ENCODE measurements around the gene RAB29. TPM values are rescaled to one million over a fixed set of nuclear protein-coding genes. Genes with fewer than 3 reads are reported as not detected.
A peak's percentile ranks its signal among the peaks of the same experiment; 100 is the strongest.

RAB29 gene
- total RNA-seq, 4 donors from 2014 or later, result 8.3 to 96.6 (median 22.0) TPM

DNA sequence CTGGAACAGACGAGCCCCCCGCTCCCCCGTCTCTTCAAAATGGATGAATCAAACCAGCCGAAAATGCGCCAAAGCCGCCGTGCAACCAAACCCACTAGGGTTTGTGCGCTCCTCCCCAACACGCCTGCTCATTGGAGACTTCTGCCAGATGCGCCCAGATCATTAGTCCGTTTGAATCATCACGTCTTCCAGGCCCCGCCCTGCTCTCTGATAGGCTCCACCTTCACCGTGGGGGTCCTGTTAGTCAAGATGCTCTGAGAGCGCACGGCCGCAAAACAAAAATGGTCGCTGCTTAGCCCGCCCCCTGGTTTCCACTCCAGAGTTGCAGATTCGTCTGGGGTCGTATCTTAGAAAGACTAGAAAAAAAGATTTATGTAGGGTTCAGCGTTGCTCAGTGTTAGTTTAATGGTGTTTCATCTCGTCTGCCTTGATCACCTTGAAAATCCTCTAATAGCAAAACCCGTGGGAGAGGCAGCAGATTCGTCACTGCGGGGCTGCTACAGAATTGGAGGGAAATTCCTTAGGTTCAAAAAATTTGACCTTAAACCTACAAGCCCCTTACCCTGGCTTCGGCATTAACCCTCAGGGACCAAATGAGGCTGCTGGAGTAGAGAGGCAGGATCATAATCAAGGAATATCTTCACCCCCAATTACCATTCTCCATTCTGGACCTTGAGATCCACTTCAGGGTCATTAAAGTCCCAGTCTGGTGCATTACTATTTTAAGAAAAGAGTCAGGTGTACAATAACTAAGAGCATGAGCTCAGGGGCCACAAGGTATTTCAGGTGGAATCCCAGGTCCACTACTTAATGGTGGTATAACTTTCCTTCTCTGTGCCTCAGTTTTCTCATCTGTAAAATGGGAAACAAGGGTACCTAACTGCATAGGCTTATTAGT is 24.9 kb downstream of the RAB29 start, which contains the start of gene NUCKS1:
NUCKS1 (minus strand) TSS at position 45 of the 898 bp plus-strand sequence. CDS start 209 bp downstream, outside the sequence.
- no peaks in the 10 kb centered on the region for H3K9me3 ChIP-seq
- TF ChIP-seq POLR2A (IDR thresholded peaks at IDR 0.05), result peak; percentile 59 to 89
- TF ChIP-seq, protein P1, sequence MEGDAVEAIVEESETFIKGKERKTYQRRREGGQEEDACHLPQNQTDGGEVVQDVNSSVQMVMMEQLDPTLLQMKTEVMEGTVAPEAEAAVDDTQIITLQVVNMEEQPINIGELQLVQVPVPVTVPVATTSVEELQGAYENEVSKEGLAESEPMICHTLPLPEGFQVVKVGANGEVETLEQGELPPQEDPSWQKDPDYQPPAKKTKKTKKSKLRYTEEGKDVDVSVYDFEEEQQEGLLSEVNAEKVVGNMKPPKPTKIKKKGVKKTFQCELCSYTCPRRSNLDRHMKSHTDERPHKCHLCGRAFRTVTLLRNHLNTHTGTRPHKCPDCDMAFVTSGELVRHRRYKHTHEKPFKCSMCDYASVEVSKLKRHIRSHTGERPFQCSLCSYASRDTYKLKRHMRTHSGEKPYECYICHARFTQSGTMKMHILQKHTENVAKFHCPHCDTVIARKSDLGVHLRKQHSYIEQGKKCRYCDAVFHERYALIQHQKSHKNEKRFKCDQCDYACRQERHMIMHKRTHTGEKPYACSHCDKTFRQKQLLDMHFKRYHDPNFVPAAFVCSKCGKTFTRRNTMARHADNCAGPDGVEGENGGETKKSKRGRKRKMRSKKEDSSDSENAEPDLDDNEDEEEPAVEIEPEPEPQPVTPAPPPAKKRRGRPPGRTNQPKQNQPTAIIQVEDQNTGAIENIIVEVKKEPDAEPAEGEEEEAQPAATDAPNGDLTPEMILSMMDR (IDR thresholded peaks at IDR 0.05), result peak in 3 of 6 experiments; percentile 2 to 39 (median 13)
- peak within 1 kb of the TSS; percentile 78 to 96 (median 92) for H3K4me3 ChIP-seq
- H3K27me3 ChIP-seq, result no peaks in the 10 kb centered on the region
- peak within 1 kb of the TSS; percentile 98 to 100 (median 99) for H3K27ac ChIP-seq
- DNase-seq, result peak; percentile 93 to 99 (median 99)
- H3K4me1 ChIP-seq, result peaks cover 0 to 18% (median 8%) of the 10 kb centered on the region in 4 donors
- H3K36me3 ChIP-seq, result no peaks in the 10 kb centered on the region

DNA sequence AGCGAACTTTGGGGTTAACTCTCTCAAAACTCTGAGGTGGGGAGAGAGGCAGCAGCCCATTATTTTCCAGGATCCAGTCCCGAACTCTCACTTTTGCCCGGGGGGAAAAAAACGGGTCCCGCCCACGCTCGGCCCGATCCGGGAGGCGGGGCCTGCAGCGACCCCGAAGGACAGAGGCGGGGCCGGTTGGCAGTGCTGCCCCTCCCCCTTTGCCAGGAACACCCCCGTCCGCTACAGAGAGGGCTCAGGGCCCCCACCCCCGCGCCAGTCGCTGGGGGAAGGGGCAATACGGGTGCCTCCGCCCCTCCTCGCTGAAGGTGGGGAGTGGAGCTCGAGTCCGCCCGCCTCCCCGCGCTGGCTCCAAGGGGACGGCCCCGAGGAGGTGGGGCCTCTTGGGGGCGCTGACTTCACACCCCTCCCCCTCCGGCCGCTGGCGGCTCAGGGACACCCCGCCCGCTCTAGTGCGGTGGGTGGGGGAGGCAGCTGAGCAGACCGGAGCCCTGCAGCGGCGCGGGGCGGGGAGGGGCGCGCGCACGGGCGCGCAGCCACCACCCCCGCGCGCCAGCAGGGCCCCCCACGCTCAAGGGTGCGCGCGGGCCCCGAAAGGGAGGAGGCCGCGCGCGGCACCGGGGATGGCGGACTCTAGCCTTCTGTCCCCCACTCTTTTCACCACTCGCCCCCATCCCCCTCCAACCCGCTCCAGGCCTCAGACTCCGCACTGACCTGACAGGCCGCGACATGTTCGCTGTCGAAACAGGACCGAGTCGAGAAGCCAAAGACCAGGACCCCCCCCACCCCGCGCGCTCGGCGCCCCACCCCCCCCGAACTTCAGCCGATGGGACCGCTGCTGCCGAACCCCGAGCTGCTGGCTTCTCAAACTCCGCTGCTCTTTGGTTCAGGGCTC is 25.8 kb downstream of the RAB29 start:
- Histone ChIP-seq H3K4me1 (peaks cover 0 to 18% (median 8%) of the 10 kb centered on the region in 4 donors), H3K27me3 (no peaks in the 10 kb centered on the region), H3K9me3 (no peaks in the 10 kb centered on the region), H3K4me3 (peak overlapping the region; percentile 78 to 96 (median 92)), H3K36me3 (no peaks in the 10 kb centered on the region), H3K27ac (peak overlapping the region; percentile 98 to 100 (median 99))
- peak; percentile 70 to 81 for TF ChIP-seq POLR2A (IDR thresholded peaks at IDR 0.05)
- TF ChIP-seq, protein P1 (IDR thresholded peaks at IDR 0.05), result peak in 1 of 6 experiments; percentile 5
- peak; percentile 92 to 97 (median 96) for DNase-seq

DNA sequence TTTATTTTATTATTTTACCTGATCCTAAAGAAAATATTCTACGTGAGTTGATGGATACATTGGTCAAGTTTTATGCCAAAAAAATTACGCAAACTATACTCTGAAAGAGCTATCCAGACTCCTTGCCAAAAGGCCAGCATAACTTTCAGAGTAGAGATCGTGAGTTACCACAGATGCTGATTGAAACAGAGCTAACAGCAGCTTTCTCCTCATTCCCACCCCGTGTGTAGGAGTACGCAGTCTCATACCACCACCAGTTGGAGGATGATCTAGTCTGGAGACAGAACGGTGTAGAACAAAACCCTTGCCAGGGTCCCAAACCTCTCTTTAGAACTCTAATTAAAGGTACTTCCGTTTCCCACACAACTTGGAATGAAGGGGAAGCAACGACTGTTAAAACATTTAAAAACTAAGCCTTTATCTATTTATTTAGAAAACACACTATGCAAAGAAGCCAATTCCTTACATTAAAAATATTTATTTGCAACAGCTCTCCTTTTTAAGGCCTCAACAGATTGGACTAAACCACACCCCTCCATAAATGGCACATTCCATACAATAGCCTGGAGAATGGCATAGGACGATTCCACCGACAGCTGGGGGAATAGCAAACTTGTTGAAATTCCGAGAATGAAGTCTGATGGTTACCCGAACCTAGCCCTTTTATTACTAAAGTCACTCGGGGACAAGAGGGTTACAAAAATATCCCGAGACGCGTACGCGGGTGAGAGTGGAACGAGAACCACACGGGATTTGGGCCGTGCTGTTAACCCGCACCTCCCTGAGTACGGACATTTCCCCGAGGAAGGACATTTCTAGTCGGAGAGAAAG is 26.7 kb downstream of the RAB29 start:
- peaks cover 0 to 18% (median 8%) of the 10 kb centered on the region in 4 donors for H3K4me1 ChIP-seq
- no peak for DNase-seq
- TF ChIP-seq POLR2A (IDR thresholded peaks at IDR 0.05), result no peak
- TF ChIP-seq, protein P1 (IDR thresholded peaks at IDR 0.05), result no peak

DNA sequence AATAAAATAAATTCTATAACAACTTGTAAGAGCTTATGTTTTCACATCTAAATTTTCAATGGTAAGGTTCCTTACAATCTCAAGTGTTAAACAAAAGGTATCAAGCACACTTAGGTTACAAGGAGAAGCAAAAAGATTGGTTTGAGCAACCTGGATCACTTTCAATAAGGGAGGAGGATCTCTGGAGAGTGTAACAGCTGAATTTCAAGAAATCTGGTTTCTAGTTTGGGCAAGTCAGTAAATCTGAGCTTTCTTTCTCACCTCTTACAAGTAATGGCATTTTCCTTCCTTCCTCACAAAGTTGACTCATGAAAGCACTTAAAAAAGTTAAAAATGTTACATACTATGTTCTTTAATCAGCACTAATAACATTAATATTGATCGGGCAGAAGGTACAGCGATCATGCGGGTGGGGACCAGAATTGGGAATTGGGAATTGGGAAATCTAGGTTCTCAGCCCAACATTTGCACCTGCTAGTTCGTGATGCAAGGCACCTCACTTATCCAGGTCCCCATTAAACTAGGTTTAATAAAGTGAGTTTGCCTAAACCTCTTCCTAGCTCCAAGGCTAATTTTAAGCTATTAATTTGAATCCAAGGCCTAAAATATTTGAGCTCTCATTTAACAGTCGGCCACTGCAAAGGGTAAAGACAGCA is 28.4 kb downstream of the RAB29 start:
- TF ChIP-seq, protein P1 (IDR thresholded peaks at IDR 0.05), result no peak
- no peak for TF ChIP-seq POLR2A (IDR thresholded peaks at IDR 0.05)

More for the DNA sequence above, 26.7 kb downstream of the RAB29 start:
- Histone ChIP-seq H3K27ac (peak overlapping the region; percentile 98 to 100 (median 99)), H3K9me3 (no peaks in the 10 kb centered on the region), H3K4me3 (peak overlapping the region; percentile 78 to 96 (median 92)), H3K36me3 (no peaks in the 10 kb centered on the region), H3K27me3 (no peaks in the 10 kb centered on the region)

More for the DNA sequence above, 28.4 kb downstream of the RAB29 start:
- Histone ChIP-seq H3K27me3 (no peaks in the 10 kb centered on the region), H3K9me3 (no peaks in the 10 kb centered on the region), H3K4me1 (peaks cover 0 to 25% (median 10%) of the 10 kb centered on the region in 4 donors), H3K36me3 (no peaks in the 10 kb centered on the region), H3K27ac (no peak overlapping the region), H3K4me3 (no peak overlapping the region)
- DNase-seq, result no peak

All from Peyer's patch (tissue), 4 donors.